HepG2 (cell line): ENCODE measurements around the gene NRSN2.

ENCODE experiments used
- CTCF ChIP-seq: sonication (generic); formaldehyde crosslinking; IDR thresholded peaks from 2 replicates; pipeline ENCODE4 v1.5.0; 2020; ENCODE audit warnings: mild to moderate bottlenecking, missing genetic modification reagents, moderate library complexity
- HDAC1 ChIP-seq: sonication (generic); formaldehyde crosslinking; IDR thresholded peaks from 2 replicates; pipeline ENCODE4 v1.5.1; 2020; ENCODE audit warnings: mild to moderate bottlenecking, missing genetic modification reagents
- JUND ChIP-seq: sonication (generic); formaldehyde crosslinking; IDR thresholded peaks from 2 replicates; pipeline ENCODE4 v1.8.0; 2022; ENCODE audit warnings: mild to moderate bottlenecking, missing genetic modification reagents
- POLR2AphosphoS2 ChIP-seq: IDR thresholded peaks from 2 replicates; pipeline ENCODE4 v1.6.1; 2011; ENCODE audit warnings: low read depth, low read length, improper control_type of control experiment
- XBP1 ChIP-seq: sonication (generic); formaldehyde crosslinking; IDR thresholded peaks from 2 replicates; pipeline ENCODE4 v1.5.0; 2020; ENCODE audit warnings: missing genetic modification reagents

- TF ChIP-seq XBP1 (CRISPR knock-in tag), result no peak
- no peak for TF ChIP-seq HDAC1 (CRISPR knock-in tag)
- no peak for TF ChIP-seq POLR2AphosphoS2
- no peak for TF ChIP-seq CTCF (CRISPR knock-in tag)
- TF ChIP-seq JUND (CRISPR knock-in tag), result no peak
Observed at GRCh38 chr20:341682-342081, 5.2 kb upstream of the NRSN2 start.
